Gastroesophageal sphincter (tissue), 3 donors: ENCODE results near the gene CDK14.

Experiments used
- CTCF ChIP-seq, 4 experiments: fragments of 200-600 bp in 2 of 4; fragments of 450-650 bp in 2 of 4; sonication (generic) in 1 of 4; IDR thresholded peaks; one replicate each; pipeline ENCODE4 v1.5.1; 2017 to 2019; ENCODE audit warnings: antibody characterized with exemption in 4 of 4, mild to moderate bottlenecking in 2 of 4, moderate library complexity in 2 of 4
- POLR2A ChIP-seq, 2 donors: fragments of 450-650 bp; IDR thresholded peaks; one replicate each; pipeline ENCODE4 v1.6.1; 2017; ENCODE audit warnings: antibody characterized with exemption in 2 of 2, mild to moderate bottlenecking in 2 of 2, moderate library complexity in 1 of 2
- POLR2AphosphoS5 ChIP-seq: sonication (generic); formaldehyde crosslinking; IDR thresholded peaks from one replicate; pipeline ENCODE4 v1.6.1; 2017; ENCODE audit warnings: antibody characterized with exemption

DNA sequence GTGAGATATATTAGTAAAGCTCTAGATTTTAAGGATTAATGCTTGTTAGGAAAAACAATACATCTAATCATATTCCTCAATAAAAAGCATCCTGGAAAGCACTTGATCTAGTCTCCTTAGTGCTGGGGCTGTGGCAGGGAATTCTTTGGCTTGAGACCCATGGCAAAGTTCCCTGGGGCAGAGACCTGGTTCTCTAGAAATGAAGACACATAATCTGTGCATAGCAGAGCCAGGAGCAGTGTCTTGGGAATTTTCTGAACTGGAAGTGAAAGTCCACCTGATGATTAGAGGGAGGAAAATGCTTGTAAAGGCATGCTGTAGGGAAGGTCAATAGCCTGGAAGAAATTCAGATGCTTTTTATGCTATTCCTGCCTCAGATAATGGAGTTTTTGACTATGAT is 247.4 kb downstream of the CDK14 start:
- TF ChIP-seq POLR2A (IDR thresholded peaks at IDR 0.05) (no peak), CTCF (IDR thresholded peaks at IDR 0.05) (no peak), POLR2AphosphoS5 (no peak)
